HG02938 (cell line): Measurements from ENCODE around the gene HECTD1.
"Not testable (repeated sequence)": the region's sequence is repeated elsewhere in the genome, so short reads cannot be mapped to it uniquely, and the experiment has no call there.

ENCODE experiments used
- ATAC-seq: cut with Tn5 transposase; IDR thresholded peaks from one replicate; pipeline ENCODE4 v1.9.1; 2021; ENCODE audit warnings: mild to moderate bottlenecking, moderate library complexity; ENCODE audit not compliant: unreplicated experiment

HECTD1 gene

GRCh38 chr14:31057701-31058364 is 149.8 kb downstream of the HECTD1 start:
- ATAC-seq = no peak

DNA sequence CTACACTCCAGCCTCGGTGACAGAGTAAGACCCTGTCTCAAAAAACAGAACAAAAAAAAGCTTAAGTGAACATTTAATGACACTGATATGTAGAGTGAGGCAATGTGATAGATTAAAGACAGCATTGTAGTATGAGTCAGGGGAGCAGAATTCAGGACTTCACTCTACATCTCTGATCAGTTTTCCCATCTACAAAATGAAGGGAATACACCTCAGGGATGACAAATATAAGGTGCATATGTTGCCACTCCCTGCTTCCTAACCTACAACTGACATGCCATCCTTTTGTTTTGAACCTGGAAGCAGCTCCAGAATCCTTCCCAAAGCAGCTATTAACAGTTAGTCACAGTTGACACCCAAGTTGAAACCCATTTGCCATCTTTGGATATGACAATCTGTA is 150.6 kb downstream of the HECTD1 start:
- ATAC-seq = no peak

DNA sequence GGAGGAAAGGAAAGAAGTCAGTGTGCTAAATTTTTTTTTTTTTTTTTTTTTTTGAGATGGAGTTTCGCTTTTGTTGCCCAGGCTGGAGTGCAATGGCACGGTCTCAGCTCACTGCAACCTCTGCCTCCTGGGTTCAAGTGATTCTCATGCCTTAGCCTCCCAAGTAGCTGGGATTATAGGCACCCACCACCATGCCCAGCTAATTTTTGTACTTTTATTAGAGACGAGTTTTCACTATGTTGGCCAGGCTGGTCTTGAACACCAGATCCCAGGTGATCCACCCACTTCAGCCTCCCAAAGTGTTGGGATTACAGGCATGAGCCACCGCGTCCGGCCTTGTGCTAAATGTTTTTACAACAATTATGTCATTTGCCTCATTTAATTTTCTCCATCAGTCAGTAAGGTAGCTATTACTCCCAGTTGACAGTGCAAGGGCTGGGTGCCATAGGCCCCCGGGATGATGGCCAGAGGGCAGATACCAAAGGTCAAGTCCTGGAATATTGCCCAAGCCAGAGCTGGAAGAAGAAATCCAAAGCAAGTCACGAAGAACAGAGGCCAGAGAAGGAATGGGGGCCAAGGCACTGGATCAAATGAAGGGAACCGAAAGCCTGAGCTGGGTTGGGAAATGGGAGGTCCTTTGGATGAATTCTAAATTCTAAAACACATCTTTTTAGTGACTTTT is 154.5 kb downstream of the HECTD1 start:
- not testable (repeated sequence) for ATAC-seq

- ATAC-seq = no peak
Measured at GRCh38 chr14:31051511-31051910, 156.1 kb downstream of the HECTD1 start.

DNA sequence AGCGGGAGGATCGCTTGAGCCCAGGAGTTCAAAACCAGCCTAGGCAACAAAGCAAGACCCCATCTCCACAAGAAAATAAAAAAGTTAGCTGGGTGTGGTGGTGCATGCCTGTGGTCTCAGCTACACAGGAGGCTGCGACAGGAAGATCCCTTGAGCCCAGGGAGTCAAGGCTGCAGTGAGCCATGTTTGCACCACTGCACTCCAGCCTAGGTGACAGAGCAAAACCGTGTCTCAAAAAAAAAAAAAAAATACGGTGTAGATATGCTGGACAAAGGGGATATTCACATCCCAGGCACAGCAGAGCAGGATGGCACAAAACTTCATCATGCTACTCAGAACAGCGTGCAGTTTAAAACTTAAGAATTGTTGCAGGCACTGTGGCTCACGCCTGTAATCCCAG is 156.6 kb downstream of the HECTD1 start:
- ATAC-seq = no peak
